Gastrocnemius medialis (tissue), 4 donors: ENCODE measurements around the gene BOLA1. TPM values are rescaled to one million over a fixed set of nuclear protein-coding genes. Genes with fewer than 3 reads are reported as not detected.
"Not testable (repeated sequence)": the region's sequence is repeated elsewhere in the genome, so short reads cannot be mapped to it uniquely, and the experiment has no call there.

Experiments
- ATAC-seq, 2 donors: fragments of 150-250 bp; one replicate each; pipeline ENCODE4 v1.9.1; 2016
- DNase-seq, 2 donors: peaks; one replicate each; pipeline ENCODE4 v3.0.0-alpha.2; 2019
- H3K27ac ChIP-seq, 4 donors: fragments of 200-600 bp; sonication (generic); 1 replicate in 1 of 4; 2 replicates in 3 of 4; pipeline ENCODE4 v1.5.1; 2016 to 2018; ENCODE audit warnings: mild to moderate bottlenecking in 2 of 4, moderate library complexity in 1 of 4
- H3K27me3 ChIP-seq, 3 donors: fragments of 200-600 bp; sonication (generic) in 2 of 3; 1 replicate in 1 of 3; 2 replicates in 2 of 3; pipeline versions ENCODE4 v1.5.1 to v1.6.0; 2016 to 2019; ENCODE audit warnings: mild to moderate bottlenecking in 1 of 3, moderate library complexity in 1 of 3
- H3K36me3 ChIP-seq, 2 donors: fragments of 200-600 bp; sonication (generic) in 1 of 2; one replicate each; pipeline ENCODE4 v1.5.1; 2017 to 2018
- H3K4me1 ChIP-seq, 2 donors: fragments of 200-600 bp; sonication (generic) in 1 of 2; one replicate each; pipeline ENCODE4 v1.5.1; 2016 to 2017; ENCODE audit warnings: mild to moderate bottlenecking in 2 of 2
- H3K4me3 ChIP-seq, 4 donors: fragments of 200-600 bp; sonication (generic) in 3 of 4; 1 replicate in 1 of 4; 2 replicates in 3 of 4; pipeline ENCODE4 v1.5.1; 2016 to 2019; ENCODE audit warnings: mild to moderate bottlenecking in 2 of 4
- H3K9me3 ChIP-seq, 3 donors: fragments of 200-600 bp; sonication (generic) in 2 of 3; 1 replicate in 1 of 3; 2 replicates in 2 of 3; pipeline ENCODE4 v1.5.1; 2016 to 2019
- CTCF ChIP-seq, 5 experiments: fragments of 450-650 bp in 3 of 5; fragments of 200-600 bp in 2 of 5; sonication (generic) in 2 of 5; IDR thresholded peaks in 4 of 5; conservative IDR thresholded peaks in 1 of 5; 1 replicate in 4 of 5; 2 replicates in 1 of 5; pipeline ENCODE4 v1.5.1; 2016 to 2019; ENCODE audit warnings: antibody characterized with exemption in 5 of 5, mild to moderate bottlenecking in 3 of 5, moderate library complexity in 3 of 5
- POLR2A ChIP-seq, 2 donors: fragments of 450-650 bp; IDR thresholded peaks; one replicate each; pipeline ENCODE4 v1.6.1; 2017; ENCODE audit warnings: antibody characterized with exemption in 2 of 2, mild to moderate bottlenecking in 2 of 2, moderate library complexity in 2 of 2
- in situ Hi-C, 4 donors: fragments of 200-750 bp; cut with MboI; loops; one replicate each; pipeline versions ENCODE4 v1.15.0 to v1.8.0; 2017; ENCODE audit warnings: low sequenced_read_pairs in 4 of 4
- intact Hi-C: fragments of 100-400 bp; cut with DNase I; formaldehyde crosslinking; loops from one replicate; pipeline ENCODE4 v1.15.1; 2023; ENCODE audit warnings: low total_unique reads
- total RNA-seq, 4 donors: library from RNA; depleted of rRNA; stranded (reverse); fragments of >200 nt; gene quantifications; one replicate each; pipeline versions ENCODE4 v1.1.0 to v1.2.3, GENCODE V29; 2016

Gene BOLA1
- total RNA-seq, 4 donors from 2014 or later = 17.0 to 35.4 (median 28.7) TPM

GRCh38 chr1:149936992-149937705 lies 37.8 kb downstream of the BOLA1 start:
- ATAC-seq = no peak
- peak overlapping the region; percentile 83 to 95 (median 90) for H3K27ac ChIP-seq
- in situ Hi-C loops = no loop called here

GRCh38 chr1:149937759-149938158 lies 38.4 kb downstream of the BOLA1 start:
- Histone ChIP-seq H3K4me3 (no peak overlapping the region), H3K27me3 (no peaks in the 10 kb centered on the region), H3K9me3 (no peaks in the 10 kb centered on the region), H3K4me1 (peaks cover 32 to 47% of the 10 kb centered on the region in 2 donors), H3K36me3 (no peaks in the 10 kb centered on the region), H3K27ac (peak overlapping the region; percentile 83 to 95 (median 90))
- TF ChIP-seq CTCF (IDR thresholded peaks at IDR 0.05 in 4 of 5, conservative IDR thresholded peaks at IDR 0.05 in 1 of 5) (no peak), POLR2A (IDR thresholded peaks at IDR 0.05) (no peak)
- no peak for ATAC-seq
- no peak for DNase-seq
- in situ Hi-C loops = no loop called here
- intact Hi-C loops = loop anchor here (2.0 kb wide), 1 partner anchor 49 kb away; no protein-coding TSS in a partner anchor

More at GRCh38 chr1:149936992-149937705, 37.8 kb downstream of the BOLA1 start:
- Histone ChIP-seq H3K27me3 (no peaks in the 10 kb centered on the region), H3K4me1 (peaks cover 32 to 47% of the 10 kb centered on the region in 2 donors), H3K4me3 (peak overlapping the region in 3 of 4 donors; percentile 47 to 53 (median 49)), H3K36me3 (no peaks in the 10 kb centered on the region), H3K9me3 (no peaks in the 10 kb centered on the region)
- DNase-seq = peak in 1 of 2 donors; percentile 40
- intact Hi-C loops = no loop called here
- no peak for TF ChIP-seq CTCF (IDR thresholded peaks at IDR 0.05 in 4 of 5, conservative IDR thresholded peaks at IDR 0.05 in 1 of 5)
- TF ChIP-seq POLR2A (IDR thresholded peaks at IDR 0.05) = no peak

GRCh38 chr1:149938668-149939003 lies 39.3 kb downstream of the BOLA1 start:
- H3K27me3 ChIP-seq, in situ Hi-C loops: not testable (repeated sequence)

GRCh38 chr1:149940427-149940826 lies 41.1 kb downstream of the BOLA1 start:
- peak overlapping the region; percentile 83 to 95 (median 90) for H3K27ac ChIP-seq
- peaks cover 32 to 34% of the 10 kb centered on the region in 2 donors for H3K4me1 ChIP-seq
- peaks cover 0 to 15% of the 10 kb centered on the region in 2 donors for H3K36me3 ChIP-seq
- DNase-seq (no peak), ATAC-seq (no peak)
- no peaks in the 10 kb centered on the region for H3K27me3 ChIP-seq
- no peak overlapping the region for H3K4me3 ChIP-seq
- TF ChIP-seq POLR2A (IDR thresholded peaks at IDR 0.05) = no peak
- no peak for TF ChIP-seq CTCF (IDR thresholded peaks at IDR 0.05 in 4 of 5, conservative IDR thresholded peaks at IDR 0.05 in 1 of 5)
- no peaks in the 10 kb centered on the region for H3K9me3 ChIP-seq
- intact Hi-C loops = no loop called here
- in situ Hi-C loops = no loop called here

More at GRCh38 chr1:149938668-149939003, 39.3 kb downstream of the BOLA1 start:
- H3K4me3 ChIP-seq = peak overlapping the region; percentile 25 to 41 (median 33)
- H3K4me1 ChIP-seq = peaks cover 32 to 46% of the 10 kb centered on the region in 2 donors
- H3K27ac ChIP-seq = peak overlapping the region; percentile 83 to 95 (median 90)
- intact Hi-C loops = loop anchor here (2.0 kb wide), 1 partner anchor 50 kb away; no protein-coding TSS in a partner anchor
- not testable (repeated sequence) for DNase-seq, ATAC-seq, H3K9me3 ChIP-seq, H3K36me3 ChIP-seq

- peaks cover 24 to 25% of the 10 kb centered on the region in 2 donors for H3K4me1 ChIP-seq
- no peak for DNase-seq
- intact Hi-C loops (no loop called here), in situ Hi-C loops (no loop called here)
- H3K36me3 ChIP-seq = peaks cover 0 to 30% of the 10 kb centered on the region in 2 donors
- ATAC-seq = no peak
- TF ChIP-seq CTCF (IDR thresholded peaks at IDR 0.05 in 4 of 5, conservative IDR thresholded peaks at IDR 0.05 in 1 of 5) (no peak), POLR2A (IDR thresholded peaks at IDR 0.05) (no peak)
- no peaks in the 10 kb centered on the region for H3K9me3 ChIP-seq
- H3K27me3 ChIP-seq = no peaks in the 10 kb centered on the region
- no peak overlapping the region for H3K4me3 ChIP-seq
- H3K27ac ChIP-seq = peak overlapping the region in 2 of 4 donors; percentile 31 to 95
Observed at GRCh38 chr1:149942207-149942606, 42.8 kb downstream of the BOLA1 start.
